ENCODE results near the gene FAM3C.
"Not testable (repeated sequence)": the region's sequence is repeated elsewhere in the genome, so short reads cannot be mapped to it uniquely, and the experiment has no call there.

Gene FAM3C

DNA sequence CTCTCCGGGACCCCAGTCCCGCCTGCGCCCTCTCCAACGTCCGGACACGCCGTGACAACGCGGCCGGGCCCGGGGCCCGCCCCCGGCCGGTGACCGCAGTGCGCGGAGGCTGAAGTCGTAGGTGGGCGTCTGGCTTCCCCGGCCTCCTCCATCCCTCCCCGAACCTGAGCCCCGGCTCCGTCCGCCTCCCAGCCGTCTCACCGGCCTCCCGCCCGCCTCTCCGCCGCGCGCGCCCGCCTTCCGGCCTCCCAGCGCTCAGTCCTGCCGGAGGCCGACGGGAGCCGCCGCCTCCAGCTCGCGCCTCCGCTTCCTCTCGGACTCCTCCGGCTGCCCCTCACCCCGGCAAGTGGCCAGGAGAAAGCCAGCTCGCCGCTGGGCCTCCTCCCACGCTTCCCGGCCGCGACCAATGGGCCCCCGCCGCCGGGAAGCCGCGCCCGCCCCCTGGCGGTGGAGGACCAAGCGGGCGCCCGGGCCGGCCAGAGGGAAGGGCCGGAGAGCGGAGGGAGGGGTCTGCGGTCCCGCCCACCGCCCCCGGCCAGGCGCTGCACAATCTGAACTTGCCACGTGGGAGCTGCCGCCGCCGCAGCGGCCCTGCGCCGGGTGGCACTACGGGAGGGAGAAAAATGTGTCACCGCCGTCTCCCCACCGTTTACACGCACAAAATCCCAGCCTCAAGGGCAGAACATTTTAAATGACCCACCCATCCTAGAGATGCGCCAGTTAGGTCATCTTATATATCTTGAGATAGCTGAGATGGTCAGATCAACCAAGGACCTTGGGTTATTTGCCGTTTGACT lies at the start of gene FAM3C:
FAM3C (minus strand) TSS at position 348 of the 797 bp plus-strand sequence. CDS start 13,339 bp downstream, outside the sequence.
- DNase-seq, result peak; percentile 75

DNA sequence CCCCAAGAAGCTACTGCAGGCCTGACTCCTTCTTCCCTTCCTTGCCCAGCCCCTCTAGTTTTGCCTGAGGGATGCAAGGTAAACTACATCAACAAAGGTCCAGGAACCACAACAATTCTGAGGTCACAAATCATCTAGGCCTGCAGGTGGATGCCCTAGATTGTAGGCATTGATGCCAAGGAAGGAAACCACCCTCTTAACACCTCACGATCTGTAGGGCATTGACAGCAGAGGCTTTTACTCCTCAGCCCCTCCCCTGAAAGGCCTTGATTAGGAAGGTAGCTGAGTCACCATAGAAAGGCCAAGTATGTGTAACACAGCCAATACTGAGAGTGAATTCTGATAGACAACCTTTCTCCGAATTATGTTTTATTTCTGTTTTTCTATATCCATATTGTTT lies 46.7 kb upstream of the FAM3C start:
- DNase-seq, result no peak

DNA sequence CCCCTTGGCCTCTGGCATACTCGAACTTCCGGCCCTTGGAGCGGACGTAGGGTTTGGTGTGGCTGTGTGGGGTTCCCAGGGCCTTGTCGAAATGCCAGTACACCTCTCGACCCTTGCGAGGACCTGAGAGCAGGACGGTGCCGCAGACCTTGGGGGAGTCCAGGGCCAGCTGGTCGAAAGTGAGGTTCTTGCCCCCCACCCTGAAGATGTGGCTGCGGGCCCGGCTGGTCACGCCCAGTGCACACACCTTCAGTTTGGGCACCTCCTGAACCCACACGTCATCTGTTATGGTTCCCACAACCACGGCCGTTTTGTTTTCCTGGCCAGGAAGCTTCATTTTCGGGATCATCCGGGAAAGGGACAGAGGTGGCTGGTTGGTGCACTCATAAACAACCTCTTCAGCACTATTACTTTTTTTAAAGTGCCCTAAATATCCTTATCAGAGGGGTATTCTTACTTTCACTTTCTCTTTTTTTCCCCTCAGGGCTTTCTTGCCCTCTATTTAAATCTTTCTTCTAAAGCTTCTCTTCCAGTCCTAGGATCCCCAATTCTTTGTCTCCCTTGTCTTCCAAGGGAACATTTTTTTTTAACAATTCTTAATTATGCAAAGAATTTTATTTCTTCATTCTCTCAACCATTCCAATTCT lies 44.9 kb upstream of the FAM3C start:
- DNase-seq, result no peak

DNA sequence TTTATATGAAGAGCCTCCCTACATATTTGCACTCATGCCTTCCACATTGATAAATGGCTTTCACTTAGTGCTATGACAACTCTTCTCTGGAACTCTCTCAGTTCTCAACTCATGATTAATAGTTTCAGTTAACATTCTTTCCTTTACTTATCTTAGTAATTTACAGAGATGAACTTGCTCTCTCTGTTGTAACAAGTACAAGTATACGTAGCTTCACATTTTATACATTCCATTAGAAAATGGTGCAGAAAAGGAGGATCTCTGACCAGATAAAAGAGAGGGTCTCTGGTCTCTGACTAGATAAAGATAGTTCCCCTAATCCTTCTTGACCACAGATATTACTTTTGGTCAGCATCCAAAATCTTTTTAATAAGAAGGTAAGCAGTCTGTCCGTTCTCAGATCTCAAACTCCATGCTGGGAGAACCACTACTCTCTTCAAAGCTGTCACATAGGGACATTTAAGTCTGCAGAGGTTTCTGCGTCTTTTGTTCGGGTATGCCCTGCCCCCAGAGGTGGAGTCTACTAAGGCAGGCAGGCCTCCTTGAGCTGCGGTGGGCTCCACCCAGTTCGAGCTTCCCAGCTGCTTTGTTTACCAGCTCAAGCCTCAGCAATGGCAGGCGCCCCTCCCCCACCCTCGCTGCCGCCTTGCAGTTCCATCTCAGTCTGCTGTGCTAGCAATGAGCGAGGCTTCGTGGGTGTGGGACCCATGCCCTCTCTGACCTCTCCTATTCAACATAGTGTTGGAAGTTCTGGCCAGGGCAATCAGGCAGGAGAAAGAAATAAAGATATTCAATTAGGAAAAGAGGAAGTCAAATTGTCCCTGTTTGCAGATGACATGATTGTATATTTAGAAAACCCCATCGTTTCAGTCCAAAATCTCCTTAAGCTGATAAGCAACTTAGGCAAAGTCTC lies 42.2 kb upstream of the FAM3C start:
- peak; percentile 27 for DNase-seq

DNA sequence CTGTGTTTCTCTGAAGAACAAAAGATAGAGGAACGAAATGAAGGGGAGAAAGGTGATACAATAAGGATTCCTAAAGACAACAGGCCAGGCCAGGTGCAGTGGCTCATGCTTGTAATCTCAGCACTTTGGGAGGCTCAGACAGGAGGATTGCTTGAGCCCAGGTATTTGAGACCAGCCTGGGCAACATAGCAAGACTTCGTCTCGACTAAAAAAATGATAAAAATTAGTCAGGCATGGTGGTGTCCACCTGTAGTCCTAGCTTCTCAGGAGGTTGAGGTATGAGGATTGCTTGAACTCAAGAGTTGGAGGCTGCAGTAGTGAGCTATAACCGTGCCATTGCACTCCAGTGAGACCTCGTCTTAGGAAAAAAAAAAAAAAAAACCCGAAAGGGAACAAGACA lies 41.4 kb upstream of the FAM3C start:
- DNase-seq, result no peak

GRCh38 chr7:121436688-121437087 lies 40.6 kb upstream of the FAM3C start:
- DNase-seq, result no peak

DNA sequence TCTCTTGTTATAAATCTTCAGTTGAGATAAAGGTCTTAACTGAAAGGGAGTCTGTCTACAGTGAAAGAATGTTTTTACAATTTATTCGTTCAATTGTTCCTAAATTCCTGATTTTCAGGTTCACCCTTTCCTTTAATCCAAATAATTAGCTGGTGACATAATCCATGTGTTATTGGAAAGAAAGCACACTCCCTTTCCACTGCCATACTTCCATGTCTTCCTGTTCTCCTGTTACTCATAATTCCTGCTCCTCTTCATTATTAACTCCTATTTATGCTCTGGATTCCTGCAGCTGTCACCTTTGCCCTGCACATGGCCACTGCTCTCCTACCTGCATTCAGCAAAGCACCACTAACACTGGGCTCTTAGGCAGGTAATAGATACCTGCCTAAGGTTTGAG lies 40.0 kb upstream of the FAM3C start:
- no peak for DNase-seq

GRCh38 chr7:121433775-121434174 lies 37.7 kb upstream of the FAM3C start:
- DNase-seq, result no peak

DNA sequence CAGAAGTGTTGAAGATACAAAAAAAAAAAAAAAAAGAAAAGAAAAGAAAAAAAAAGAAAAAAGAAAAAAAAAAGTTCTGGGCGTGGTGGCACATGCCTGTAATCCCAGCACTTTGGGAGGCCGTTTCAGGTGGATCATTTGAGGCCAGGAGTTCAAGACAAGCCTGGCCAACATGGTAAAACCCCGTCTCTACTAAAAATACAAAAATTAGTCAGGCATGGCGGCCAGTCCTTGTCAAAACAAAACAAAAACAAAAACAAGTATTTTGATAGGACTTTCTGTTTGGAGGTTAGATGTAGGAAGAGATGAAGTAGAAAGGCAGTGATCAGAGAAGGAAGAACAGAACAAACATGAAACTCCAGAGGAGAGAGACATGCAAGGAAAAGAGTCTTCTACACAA lies 36.4 kb upstream of the FAM3C start:
- DNase-seq, result not testable (repeated sequence)

GRCh38 chr7:121431996-121432395 lies 35.9 kb upstream of the FAM3C start:
- no peak for DNase-seq

- DNase-seq, result no peak
Measured at GRCh38 chr7:121431389-121431995, 35.4 kb upstream of the FAM3C start.

GRCh38 chr7:121430558-121430957 lies 34.5 kb upstream of the FAM3C start:
- DNase-seq, result no peak

GRCh38 chr7:121429798-121430197 lies 33.7 kb upstream of the FAM3C start:
- no peak for DNase-seq

DNA sequence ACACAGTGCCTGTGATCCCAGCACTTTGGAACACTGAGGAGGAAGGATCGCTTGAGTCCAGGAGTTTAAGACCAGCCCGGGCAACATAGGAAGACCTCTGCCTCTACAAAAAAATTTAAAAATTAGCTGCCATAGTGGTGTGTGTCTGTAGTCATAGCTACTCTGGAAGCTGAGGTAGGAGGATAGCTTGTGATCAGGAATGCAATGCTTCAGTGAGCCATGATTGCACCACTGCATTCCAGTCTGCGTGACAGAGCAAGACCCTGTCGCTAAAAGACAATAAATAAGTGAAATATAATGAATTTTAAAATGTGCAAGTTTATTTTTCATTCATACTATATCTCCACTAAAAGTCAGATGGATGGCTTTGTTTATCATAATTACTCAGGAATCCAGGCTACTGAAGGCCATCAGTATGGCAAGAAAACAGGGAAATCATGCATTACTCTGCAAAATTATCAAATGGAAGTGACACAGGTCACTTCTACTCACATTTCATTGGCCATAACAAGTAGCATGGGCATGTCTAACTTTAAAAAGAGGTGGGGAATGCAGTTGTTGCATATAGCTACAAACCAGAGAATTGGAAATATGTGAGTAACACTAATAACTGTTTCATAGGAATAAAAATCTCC lies 32.9 kb upstream of the FAM3C start:
- DNase-seq, result no peak

DNA sequence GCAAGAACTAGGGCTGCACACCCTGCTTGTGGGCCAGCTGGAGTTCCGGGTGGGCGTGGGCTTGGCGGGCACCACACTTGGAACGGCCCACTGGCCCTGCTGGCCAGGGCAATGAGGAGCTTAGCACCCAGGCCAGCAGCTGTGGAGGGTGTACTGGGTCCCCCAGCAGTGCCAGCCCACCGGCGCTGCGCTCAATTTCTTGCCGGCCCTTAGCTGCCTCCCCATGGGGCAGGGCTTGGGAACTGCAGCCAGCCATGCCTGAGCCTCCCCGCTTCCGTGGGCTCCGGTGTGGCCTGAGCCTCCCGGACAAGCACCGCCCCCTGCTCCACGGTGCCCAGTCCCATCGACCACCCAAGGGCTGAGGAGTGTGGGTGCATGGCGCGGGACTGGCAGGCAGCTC lies 25.6 kb upstream of the FAM3C start:
- DNase-seq, result not testable (repeated sequence)

DNA sequence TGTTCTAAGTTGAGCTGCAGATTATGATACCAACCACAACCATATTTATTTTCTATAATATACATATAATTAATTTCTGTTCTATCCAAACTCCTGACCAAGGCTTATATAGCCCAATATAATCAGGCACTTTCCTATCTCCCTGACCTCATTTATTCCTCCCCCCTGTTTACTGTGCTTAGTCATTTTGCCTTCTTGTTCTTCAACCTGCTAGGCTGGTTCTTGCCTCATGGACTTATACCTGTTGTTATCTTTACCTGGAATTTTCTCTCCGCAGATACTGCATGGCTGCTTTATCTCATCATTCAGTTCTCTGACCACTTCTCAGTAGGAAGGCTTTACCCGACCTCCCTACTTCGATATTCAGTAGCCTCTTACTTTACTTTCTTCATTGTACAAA lies 24.9 kb upstream of the FAM3C start:
- DNase-seq, result no peak

GRCh38 chr7:121419201-121420148 lies 23.4 kb upstream of the FAM3C start:
- DNase-seq, result no peak

DNA sequence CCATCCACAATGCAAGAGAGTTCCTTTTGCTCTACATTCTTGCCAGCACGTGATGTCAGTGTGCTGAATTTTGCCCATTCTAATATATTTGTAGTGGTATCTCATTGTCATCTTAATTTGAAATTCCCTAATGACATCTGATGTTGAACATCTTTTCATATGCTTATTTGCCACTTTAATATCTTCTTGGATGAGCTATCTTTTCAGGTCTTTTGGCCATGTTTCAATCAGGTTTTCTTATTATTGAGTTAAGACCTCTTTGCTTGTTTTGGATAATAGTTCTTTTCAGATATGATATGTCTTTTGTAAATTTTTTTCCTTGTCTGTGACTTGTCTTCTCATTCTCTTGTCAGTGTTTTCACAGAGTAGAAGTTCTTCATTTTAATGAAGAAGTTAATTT lies 20.4 kb upstream of the FAM3C start:
- DNase-seq, result no peak

DNA sequence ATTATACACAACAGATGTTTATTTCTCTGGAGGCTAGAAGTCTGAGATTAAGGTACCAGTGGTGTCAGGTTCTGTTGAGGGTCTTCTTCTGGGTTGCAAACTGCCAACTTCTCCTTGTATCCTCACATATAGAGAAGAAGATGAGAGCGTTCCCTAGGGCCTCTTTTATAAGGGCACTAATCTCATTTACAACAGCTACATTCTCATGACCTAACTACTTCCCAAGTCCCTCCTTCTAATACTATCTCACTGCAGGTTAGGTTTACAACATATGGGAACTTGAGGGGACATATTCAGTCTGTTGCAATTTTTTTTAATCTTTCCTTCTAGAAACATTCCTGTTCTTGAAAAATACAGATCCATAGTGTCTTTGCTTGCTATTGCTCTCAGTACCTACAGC lies 18.3 kb upstream of the FAM3C start:
- DNase-seq, result no peak

DNA sequence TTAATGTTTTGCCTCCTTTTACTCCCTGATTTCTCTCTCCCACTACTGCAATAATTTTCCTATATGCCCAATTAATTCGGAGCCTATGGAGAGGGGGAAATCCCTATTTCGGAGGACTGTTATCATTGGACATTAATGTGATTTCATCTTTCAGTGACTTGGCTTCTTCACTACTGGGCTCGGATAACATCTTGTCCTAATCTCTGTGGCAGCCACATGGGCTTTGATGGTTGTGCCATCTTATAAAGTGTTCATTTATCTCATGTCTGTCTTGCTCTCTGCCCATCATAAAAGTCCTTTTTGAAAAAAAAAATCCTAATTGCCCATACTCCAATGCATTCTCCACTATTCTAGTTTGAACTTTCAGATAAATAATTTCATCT lies 15.5 kb upstream of the FAM3C start:
- no peak for DNase-seq

- DNase-seq, result no peak
Measured at GRCh38 chr7:121410829-121411596, 14.9 kb upstream of the FAM3C start.

Data from activated T-cell treated with anti-CD3 and anti-CD28 coated beads for 4 hours (primary cell).